Progenitor cell of endocrine pancreas (in vitro differentiated cells): ENCODE results near the gene KL. TPM values are rescaled to one million over a fixed set of nuclear protein-coding genes. Genes with fewer than 3 reads are reported as not detected.

Experiments
- DNase-seq: peaks from one replicate; pipeline ENCODE4 v3.0.0; 2021; ENCODE audit warnings: low spot score; ENCODE audit not compliant: unreplicated experiment
- H3K27ac Mint-ChIP-seq: 2 replicates; pipeline ENCODE4 v1.8.0; 2021; ENCODE audit warnings: mild to moderate bottlenecking, moderate library complexity, mixed read lengths
- H3K27me3 Mint-ChIP-seq: 2 replicates; pipeline ENCODE4 v1.8.0; 2021; ENCODE audit warnings: mixed read lengths
- H3K36me3 Mint-ChIP-seq: 2 replicates; pipeline ENCODE4 v1.8.0; 2022; ENCODE audit warnings: mixed read lengths; ENCODE audit not compliant: insufficient read depth
- H3K4me1 Mint-ChIP-seq: 2 replicates; pipeline ENCODE4 v1.8.0; 2021; ENCODE audit warnings: low read depth, mixed read lengths
- H3K4me3 Mint-ChIP-seq: 2 replicates; pipeline ENCODE4 v1.8.0; 2021; ENCODE audit warnings: low read depth, mild to moderate bottlenecking, moderate library complexity, mixed read lengths
- H3K9me3 Mint-ChIP-seq: 2 replicates; pipeline ENCODE4 v1.8.0; 2021; ENCODE audit warnings: low read depth, mixed read lengths
- CTCF ChIP-seq: fragments of 200-600 bp; sonication (generic); IDR thresholded peaks from one replicate; pipeline ENCODE4 v1.5.0; 2021; ENCODE audit warnings: antibody characterized with exemption, mild to moderate bottlenecking; ENCODE audit not compliant: unreplicated experiment
- total RNA-seq: library from RNA; stranded (reverse); gene quantifications from 2 replicates; pipeline ENCODE4 v1.2.1, GENCODE V29; 2021

The KL gene
- total RNA-seq, 1 donor from 2014 or later, result 1.1 TPM

- no peaks in the 10 kb centered on the region for H3K36me3 Mint-ChIP-seq
- no peak overlapping the region for H3K4me3 Mint-ChIP-seq
- H3K4me1 Mint-ChIP-seq, result no peaks in the 10 kb centered on the region
- no peaks in the 10 kb centered on the region for H3K9me3 Mint-ChIP-seq
- DNase-seq, result no peak
- no peak overlapping the region for H3K27ac Mint-ChIP-seq
- H3K27me3 Mint-ChIP-seq, result no peaks in the 10 kb centered on the region
- no peak for TF ChIP-seq CTCF
Observed at GRCh38 chr13:33045851-33046592, 29.8 kb downstream of the KL start.

GRCh38 chr13:33050161-33050560 is 33.9 kb downstream of the KL start:
- Mint-ChIP-seq H3K4me3 (no peak overlapping the region), H3K27me3 (no peaks in the 10 kb centered on the region), H3K36me3 (no peaks in the 10 kb centered on the region), H3K4me1 (no peaks in the 10 kb centered on the region), H3K9me3 (no peaks in the 10 kb centered on the region), H3K27ac (no peak overlapping the region)
- no peak for TF ChIP-seq CTCF
- no peak for DNase-seq

- no peak for DNase-seq
- no peaks in the 10 kb centered on the region for H3K9me3 Mint-ChIP-seq
- H3K27ac Mint-ChIP-seq, result no peak overlapping the region
- no peaks in the 10 kb centered on the region for H3K4me1 Mint-ChIP-seq
- no peaks in the 10 kb centered on the region for H3K36me3 Mint-ChIP-seq
- H3K27me3 Mint-ChIP-seq, result no peaks in the 10 kb centered on the region
- H3K4me3 Mint-ChIP-seq, result no peak overlapping the region
- TF ChIP-seq CTCF, result no peak
Observed at GRCh38 chr13:33051632-33052031, 35.4 kb downstream of the KL start.

- no peak for TF ChIP-seq CTCF
- DNase-seq, result no peak
- Mint-ChIP-seq H3K9me3 (no peaks in the 10 kb centered on the region), H3K27me3 (no peaks in the 10 kb centered on the region), H3K4me1 (peaks cover 7% of the 10 kb centered on the region), H3K27ac (no peak overlapping the region), H3K4me3 (no peak overlapping the region), H3K36me3 (no peaks in the 10 kb centered on the region)
Observed at GRCh38 chr13:33052506-33053280, 36.5 kb downstream of the KL start.

GRCh38 chr13:33053397-33054066 is 37.3 kb downstream of the KL start:
- no peak for TF ChIP-seq CTCF
- Mint-ChIP-seq H3K4me3 (no peak overlapping the region), H3K27ac (no peak overlapping the region), H3K4me1 (peaks cover 9% of the 10 kb centered on the region), H3K27me3 (peaks cover 2% of the 10 kb centered on the region), H3K9me3 (no peaks in the 10 kb centered on the region), H3K36me3 (no peaks in the 10 kb centered on the region)
- no peak for DNase-seq
